Muscle of arm (tissue), 12 donors: ENCODE data around the gene TEKTIP1. TPM values are rescaled to one million over a fixed set of nuclear protein-coding genes. Genes with fewer than 3 reads are reported as not detected.
"Not testable (repeated sequence)": the region's sequence is repeated elsewhere in the genome, so short reads cannot be mapped to it uniquely, and the experiment has no call there.

Source experiments
- DNase-seq: peaks from one replicate; pipeline ENCODE4 v3.0.0-alpha.2; 2013
- polyA plus RNA-seq, 12 donors: library from polyadenylated mRNA; unstranded; fragments of 120-200 nt; gene quantifications; one replicate each; pipeline ENCODE4 v1.2.1, GENCODE V29; 2013; ENCODE audit not compliant: insufficient read length in 12 of 12

The TEKTIP1 gene
- polyA plus RNA-seq, 12 donors = 1.5 to 3.6 (median 3.0) TPM; not detected in 2

DNA sequence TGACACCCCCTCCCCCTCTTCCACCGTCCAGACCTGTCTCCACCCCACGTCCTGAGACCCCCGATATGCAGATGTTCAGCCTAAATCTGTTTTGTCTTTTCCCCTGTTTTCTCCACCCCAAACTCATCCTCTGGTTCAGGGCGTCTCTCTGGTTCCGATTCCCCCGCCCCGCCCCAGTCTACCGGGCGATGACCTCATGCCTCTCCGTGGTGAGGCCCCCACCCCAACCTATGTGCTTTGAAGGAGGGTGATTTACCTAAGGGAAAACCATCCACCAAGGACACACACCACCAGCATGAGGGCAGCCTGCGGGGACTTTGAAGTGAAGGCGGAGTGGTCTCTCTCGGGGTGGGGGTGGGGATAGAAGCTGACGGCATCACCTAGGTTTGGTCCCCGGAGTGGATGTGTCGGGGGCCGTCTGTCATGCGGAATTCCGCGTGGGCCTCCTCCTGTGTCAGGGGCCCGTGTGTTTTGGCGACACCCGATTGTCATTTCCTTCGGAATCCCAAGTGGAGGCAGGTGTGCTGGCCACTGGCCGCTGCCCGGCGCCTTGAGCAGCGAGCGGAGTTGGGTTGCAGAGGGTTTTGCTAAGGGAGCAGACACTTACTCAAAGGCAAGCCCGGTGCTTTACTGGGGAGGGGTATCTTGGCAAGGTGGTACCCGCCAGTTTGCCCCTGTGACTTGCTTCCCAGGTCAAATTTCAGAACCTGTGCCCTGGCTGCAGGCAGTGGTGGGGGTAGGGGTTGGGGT, 31.4 kb upstream of the TEKTIP1 start:
- DNase-seq = peak; percentile 28

DNA sequence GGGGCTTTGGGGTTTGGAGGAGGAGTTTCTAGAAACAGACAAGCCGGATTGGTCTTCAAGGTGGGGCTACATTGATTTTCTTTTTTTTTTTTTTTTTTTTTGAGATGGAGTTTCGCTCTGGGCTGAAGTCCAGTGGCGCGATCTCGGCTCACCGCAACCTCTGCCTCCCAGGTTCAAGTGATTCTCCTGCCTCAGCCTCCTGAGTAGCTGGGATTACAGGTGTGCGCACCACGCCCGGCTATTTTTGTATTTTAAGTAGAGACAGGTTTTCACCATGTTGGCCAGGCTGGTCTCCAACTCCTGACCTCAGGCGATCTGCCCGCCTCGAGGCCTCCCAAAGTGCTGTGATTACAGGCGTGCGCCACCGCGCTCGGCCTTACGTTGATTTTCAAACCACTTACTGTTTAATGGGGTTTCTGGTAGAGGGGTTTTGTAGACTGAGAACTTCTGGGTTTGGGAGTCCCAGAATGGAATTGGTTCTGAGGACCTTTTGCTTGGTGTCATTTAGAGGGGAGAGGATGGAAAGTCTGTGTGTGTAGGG, 30.8 kb upstream of the TEKTIP1 start:
- not testable (repeated sequence) for DNase-seq

GRCh38 chr19:3508771-3509535, 30.0 kb upstream of the TEKTIP1 start:
- DNase-seq = no peak

DNA sequence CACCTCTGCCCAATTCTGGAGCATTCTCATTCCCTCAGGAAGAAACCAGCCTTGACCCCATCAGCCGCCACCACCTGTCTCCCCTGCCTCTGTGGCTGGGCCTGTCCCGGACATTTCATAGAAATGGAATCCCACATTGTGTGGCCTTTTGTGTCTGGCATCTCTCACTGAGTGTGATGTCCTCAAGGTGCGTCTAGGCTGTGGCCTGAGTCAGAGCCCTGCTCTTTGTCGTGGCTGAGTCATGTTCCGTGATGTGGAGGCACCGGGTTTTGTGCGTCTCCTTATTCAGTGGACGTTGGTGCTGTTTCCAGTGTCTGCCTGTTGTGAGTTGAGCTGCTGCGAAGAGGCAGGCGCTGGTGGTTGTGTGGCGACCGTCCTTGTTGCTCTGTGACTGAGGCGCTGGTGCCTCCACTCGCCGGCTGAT, 29.4 kb upstream of the TEKTIP1 start:
- no peak for DNase-seq

DNA sequence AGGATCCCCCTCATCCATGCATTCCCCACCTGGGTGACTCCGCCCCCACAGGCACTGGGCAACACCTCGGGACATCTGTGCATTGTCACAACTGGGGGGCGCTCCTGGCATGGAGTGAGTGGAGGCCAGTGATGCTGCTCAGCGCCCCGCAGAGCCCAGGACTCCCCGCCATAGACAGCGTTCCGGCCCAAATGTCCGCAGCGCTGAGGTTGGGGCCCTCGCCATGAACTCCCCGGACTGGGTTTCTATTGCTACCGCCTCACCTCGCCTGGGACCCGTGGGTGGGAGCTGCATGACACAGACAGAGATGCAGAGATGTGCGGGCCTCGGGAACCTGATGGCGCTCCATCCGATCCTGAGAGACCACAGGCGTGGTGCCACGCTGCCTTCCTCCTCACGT, 28.2 kb upstream of the TEKTIP1 start:
- no peak for DNase-seq

GRCh38 chr19:3511506-3512251, 27.3 kb upstream of the TEKTIP1 start:
- no peak for DNase-seq

DNA sequence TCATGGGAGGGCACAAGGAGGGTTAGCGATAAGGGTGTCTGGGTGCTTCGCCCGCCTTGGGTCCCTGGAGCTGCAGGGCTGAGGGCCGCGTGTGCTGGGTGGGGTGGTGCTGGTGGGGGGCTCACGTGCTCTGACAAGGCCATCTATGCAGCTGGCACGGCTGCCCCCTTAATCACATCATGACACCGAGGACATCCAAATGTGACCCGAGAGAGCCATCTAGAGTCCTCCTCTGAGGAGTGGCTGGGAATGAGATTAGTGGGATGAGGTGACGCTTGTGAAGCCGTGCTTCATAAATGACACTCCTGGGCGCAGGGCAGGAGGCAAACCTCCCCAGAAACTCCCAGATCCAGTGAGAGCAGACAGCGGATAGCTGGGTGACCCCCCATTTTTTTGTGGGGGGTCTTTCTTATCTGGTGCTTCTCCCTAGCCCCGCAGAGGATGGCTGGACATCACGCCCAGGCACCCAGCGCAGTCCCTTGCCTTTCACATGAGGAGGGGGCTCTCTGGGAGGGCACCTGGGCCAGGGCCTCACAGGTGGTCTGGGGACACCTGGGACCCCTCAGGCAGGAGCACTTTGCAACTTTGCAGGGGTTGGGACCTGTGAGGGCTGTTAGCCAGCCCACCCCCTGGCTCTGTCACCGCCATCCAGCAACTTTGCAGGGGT, 26.3 kb upstream of the TEKTIP1 start:
- DNase-seq = no peak

DNA sequence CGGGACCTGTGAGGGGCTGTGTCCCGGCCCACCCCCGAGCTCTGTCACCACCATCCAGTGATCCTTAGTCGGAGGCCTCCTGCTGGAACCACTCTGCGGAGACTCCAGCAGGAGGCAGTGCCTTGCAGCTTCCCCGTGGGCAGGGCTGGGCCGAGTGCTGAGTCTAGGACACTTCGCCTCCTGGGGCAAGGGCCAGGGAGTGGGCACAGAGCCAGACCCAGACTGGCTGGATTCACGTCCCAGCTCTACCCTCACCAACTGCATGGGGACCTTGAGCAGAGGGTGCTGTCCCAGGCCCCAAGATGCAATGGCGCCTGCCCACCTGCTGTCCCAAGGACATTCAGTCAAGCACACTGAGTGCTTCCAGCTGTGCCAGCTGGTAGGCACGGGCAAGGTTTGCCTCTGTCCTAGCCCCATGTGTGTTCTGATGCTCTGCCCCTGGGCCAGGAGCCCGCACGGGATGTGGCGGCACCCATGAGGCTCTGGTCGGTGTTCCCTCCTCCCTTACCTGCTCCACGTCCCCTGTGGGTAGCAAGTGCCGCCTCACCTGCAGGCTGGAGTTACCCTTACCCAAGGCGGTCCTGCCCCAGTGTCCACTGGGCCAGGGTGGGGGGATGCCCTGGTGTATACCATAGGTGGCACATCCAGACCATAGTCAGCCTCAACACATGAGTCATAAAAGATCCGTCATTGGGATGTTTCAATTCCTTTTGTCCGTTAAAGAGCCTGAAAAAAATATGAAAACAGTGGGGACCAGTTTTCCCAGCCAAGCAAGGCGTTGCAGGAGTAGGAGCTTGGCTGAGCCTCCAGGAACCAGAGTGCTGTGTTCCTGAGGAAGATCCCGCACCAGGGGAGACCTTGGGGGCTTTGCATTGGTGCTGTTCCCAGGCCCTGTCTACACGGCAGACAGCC, 25.5 kb upstream of the TEKTIP1 start:
- DNase-seq = no peak

DNA sequence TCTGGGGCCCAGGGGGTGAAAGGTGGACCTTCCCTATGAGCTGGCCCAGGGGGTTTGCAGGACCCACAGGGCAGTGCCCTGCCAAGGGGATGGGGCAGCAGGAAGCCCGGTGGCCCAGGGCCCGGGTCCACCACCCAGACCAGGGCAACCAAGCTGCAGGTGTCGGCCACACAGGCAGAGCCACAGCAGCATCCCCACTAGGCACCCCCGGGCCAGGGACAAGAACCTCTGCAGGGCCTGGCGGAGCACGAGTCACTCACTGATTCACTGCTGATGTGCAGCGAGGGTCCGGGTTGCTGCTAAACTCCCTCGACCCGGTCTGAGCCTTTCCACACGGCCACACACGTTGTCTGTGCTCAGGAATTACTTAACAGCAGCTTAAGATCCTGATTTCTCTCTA, 24.0 kb upstream of the TEKTIP1 start:
- no peak for DNase-seq

- no peak for DNase-seq
Observed at GRCh38 chr19:3515891-3516422, 23.0 kb upstream of the TEKTIP1 start.

DNA sequence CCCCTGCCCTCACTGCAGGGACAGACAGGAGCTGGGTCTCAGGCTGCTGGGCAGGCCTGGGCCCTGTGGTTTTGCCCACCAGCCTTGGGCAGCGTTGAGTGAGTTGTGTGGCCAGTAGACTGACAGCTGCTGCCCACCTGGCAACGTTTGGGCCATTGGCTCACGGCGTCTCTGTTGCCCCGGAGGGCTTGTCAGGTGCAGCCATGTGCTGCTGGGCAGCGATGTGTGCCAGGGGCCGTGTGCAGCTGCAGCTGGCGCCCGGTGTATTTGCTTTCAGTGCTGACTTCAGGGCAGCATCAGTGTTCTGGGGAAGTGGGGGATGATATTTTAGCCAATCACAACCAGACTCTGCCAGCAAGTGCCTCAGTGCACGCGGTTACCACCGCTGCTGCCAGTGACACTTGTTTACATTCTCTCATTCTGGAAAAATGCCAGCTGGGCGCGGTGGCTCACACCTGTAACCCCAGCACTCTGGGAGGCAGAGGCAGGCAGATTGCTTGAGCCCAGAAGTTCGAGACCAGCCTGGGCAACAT, 22.2 kb upstream of the TEKTIP1 start:
- DNase-seq = no peak

GRCh38 chr19:3517638-3518037, 21.3 kb upstream of the TEKTIP1 start:
- DNase-seq = no peak

DNA sequence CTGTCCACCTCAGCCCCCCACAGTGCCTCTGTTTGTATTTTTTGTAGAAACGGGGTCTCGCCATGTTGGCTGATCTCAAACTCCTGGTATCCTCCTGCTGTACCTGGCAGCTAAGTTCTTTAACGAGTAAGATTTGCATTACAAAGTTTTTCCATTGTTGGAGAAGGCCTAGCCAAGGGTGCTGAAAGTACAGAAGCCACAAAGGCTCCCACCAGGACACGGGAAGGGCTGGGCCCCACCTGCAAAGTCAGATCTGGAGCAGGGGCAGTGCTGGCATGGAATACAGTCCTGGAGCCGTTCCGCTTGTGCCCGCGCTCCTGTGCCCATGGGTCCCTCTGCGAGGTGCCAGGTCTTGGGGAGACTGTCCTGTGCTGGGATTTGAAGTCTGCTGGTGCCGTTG, 20.7 kb upstream of the TEKTIP1 start:
- DNase-seq = no peak

- DNase-seq = no peak
Observed at GRCh38 chr19:3518659-3519058, 20.3 kb upstream of the TEKTIP1 start.

DNA sequence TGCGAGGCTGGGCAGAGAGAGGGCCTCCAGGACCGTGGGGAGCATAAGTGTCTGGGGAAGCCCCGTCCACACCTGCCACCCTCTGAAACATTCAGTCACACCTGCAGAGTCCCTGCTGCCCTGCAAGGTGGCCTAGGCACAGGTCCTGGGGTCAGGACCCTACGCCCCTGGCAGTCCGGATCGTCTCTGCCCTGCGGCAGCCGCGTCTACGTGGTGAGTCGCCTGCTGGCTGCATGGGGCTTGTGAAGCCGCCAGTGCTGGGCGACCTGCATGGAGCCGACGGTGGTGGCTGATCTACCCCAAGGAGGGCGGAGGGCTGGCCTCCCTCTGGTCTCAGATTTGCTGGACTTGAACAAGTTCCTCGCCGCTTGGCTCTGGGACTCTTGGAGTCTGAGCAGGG, 19.8 kb upstream of the TEKTIP1 start:
- DNase-seq = no peak

GRCh38 chr19:3520166-3521103, 18.5 kb upstream of the TEKTIP1 start:
- no peak for DNase-seq

DNA sequence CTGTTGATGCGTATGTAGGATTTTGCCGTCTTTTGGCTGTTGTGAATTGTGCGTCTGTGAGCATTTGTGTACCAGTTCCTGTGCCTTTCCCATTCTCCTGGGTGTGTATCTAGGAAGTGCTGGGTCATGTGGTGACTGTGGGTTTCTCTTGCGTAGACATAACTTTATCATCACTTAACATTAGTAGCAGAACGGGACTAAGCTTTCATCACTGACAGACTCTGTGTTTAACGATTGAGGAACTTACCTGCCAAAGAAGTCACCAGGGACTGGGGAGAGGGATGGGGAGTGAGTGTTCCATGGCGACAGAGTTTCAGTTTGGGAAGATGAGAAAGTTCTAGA, 17.9 kb upstream of the TEKTIP1 start:
- DNase-seq = no peak

GRCh38 chr19:3522421-3523360, 16.3 kb upstream of the TEKTIP1 start:
- no peak for DNase-seq
